Measurements from ENCODE around the gene LRMDA.

GRCh38 chr10:76375761-76376160 is 944.3 kb downstream of the LRMDA start:
- no peak for TF ChIP-seq CTCF (IDR thresholded peaks at IDR 0.05; ENCODE audit: extremely low read depth in 1 of 2, insufficient read depth in 1 of 2, low read depth in 1 of 2, low read length in 2 of 2)
- TF ChIP-seq EZH2 (IDR thresholded peaks at IDR 0.05; ENCODE audit: borderline replicate concordance, low read depth, low read length, severe bottlenecking): no peak
- no peak for TF ChIP-seq POLR2A (IDR thresholded peaks at IDR 0.05; ENCODE audit: low read depth, low read length)
- no peak for TF ChIP-seq POLR2AphosphoS5 (IDR thresholded peaks at IDR 0.05; ENCODE audit: insufficient read depth, low read depth, low read length)
- TF ChIP-seq MAX (IDR thresholded peaks at IDR 0.05; ENCODE audit: insufficient read depth, insufficient read length): no peak
- no peak for TF ChIP-seq FOS (IDR thresholded peaks at IDR 0.05; ENCODE audit: borderline replicate concordance, insufficient read depth, low read length)
